ENCODE measurements around the gene SNAPIN.
A peak's percentile ranks its signal among the peaks of the same experiment; 100 is the strongest.
"Not testable (repeated sequence)": the region's sequence is repeated elsewhere in the genome, so short reads cannot be mapped to it uniquely, and the experiment has no call there.

The SNAPIN gene

DNA sequence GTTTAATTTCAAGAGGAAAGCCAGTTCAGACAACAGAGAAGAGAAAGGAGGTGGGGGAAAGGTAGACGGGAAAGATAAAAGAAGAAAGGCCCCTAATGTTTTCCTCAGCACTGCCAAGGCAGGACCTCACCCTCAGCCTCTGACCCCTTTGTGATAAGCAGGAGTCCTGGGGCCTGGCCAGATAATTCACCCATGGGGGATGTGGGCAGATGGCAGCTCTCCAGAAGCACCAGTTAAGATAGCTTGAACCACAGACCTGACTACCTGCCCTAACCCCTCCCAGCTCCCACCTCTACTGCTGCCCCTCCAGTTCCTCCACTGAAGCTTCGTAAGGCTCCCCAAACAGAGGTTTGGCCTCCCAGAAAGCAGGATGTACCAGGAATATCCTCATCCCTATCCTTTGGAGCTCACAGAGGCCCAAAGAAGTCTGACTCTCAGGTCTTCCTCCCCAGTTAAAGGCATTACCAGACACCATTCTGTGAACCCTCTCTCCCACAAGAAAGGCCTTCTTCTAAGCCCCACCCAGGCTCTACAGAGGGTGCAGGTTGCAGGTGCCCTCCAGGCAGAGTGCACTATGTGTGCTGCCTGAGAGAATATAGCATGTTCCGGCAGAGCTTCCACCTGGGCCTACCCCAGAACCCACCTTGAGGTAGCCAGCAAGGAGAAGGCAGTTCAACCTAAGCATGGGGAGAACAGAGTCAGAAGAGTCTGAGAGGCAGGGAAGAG lies 9.2 kb upstream of the SNAPIN start:
- no peak for DNase-seq

DNA sequence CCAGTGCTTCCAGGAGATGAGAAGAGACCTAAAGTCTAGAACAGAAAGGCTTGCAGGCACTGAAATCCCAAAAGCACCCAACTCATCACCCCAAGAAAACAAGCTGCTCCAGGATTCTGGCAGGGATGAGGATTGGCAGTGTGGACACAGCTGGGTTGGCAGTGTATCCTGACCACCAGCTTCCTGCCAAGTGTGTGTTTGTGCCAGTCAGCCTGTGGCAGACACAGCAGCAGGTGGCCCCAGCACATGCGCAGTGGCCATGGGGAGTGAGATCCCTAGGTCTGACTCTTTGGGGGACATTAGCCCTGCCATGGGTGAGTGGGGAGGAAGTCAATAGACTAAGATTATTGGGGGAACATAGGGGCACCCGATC lies 8.7 kb upstream of the SNAPIN start:
- DNase-seq, result no peak

DNA sequence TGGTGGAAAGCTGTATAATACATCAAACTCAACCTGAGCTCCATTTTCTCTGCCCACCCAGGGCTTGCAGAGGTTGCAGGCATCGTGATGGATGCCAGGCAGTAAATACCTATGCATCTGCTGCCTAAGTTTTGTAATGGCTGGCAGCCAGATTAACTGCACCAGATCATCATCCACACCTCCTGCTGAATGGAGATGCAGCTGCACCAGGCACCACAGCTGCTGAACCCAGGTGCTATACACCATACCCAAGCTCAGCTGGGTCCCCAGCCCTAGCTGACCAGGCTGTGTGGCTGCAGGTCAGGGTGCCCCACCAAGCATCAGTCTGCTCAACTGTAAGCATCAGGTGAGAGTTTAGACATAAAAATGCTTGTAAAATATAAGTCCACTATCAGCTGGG lies 6.7 kb upstream of the SNAPIN start:
- DNase-seq, result no peak

DNA sequence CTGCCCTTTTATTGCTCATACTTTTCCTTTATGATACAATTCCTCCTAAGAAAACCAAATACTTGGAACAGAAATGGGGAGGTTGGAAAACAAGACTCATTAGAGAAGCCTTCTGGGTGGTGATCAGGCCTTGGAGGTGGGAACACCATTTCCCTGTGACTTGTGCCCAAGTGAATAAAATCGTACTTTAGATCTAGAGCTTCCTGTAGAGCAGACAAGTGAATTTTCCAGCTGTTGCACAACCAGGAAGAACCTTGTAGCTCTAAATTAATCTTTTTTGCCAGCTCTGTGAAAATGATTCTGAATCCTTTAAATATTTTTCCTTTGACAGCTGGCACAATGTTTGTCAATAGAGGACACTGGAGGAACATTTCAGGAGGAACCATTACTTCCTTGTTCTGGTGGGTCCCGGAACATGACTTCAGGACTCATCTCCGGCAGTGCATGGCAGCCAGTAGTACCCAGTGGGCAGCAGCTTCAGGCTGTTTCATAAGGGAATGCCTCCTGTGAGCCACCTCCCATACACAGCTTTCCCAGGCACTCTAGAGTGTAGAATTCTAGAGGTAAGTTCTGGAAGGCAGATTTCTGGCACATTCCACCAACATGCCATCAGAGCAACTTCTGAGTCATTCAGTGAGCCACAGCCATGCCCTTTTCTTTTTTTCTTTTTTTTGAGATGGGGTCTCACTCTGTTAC lies 5.5 kb upstream of the SNAPIN start:
- DNase-seq, result no peak

DNA sequence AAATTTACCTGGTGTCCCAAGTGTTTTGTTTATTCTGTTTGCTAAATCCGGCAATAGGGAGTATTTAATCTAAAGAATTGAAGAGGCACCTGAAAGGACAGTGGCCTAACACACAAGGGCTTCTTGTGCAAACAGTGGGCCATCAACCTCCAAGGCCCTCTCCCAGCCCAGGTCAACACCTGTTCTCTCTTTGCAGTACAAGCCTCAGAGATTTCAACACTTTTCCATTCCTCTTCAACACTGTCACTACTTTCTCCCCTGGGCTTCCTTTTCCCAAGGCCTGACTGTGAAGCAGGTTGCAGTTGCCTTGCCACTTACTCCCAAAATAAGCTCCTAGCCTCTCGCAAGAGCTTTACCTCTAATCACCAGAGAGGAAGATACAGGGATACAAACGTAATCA lies 3.2 kb upstream of the SNAPIN start:
- DNase-seq, result no peak

DNA sequence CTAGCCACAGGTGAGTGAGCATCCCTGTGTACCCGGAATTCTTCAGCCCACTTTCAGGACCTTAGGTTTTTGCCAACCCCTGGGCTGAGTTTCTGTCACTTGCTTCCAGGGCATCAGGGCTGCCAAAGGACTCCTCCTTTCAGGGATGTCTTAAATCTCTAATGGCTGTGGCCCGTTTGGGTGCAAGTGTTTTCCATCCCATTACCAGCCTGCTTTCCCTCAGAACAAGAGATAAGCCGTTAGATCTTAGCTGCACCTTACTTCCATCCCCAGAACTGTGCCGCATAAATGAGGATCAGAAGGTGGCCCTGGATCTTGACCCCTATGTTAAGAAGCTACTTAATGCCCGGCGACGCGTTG lies 652 bp downstream of the SNAPIN start:
- no peak for DNase-seq

DNA sequence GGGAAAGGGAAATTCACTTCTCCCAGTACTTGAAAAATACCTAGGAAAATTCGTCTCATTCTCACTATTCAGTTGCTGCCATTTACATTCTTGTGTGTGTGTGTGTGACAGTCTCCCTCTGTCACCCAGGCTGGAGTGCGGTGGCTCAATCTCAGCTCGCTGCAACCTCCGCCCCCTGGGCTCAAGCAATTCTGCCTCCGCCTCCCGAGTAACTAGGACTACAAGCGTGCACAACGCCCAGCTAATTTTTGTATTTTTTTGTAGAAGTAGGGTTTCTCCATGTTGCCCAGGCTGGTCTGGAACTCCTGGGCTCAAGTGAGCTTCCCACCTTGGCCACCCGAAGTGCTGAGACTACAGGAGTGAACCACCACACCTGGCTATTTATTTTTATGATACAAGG lies 1.2 kb downstream of the SNAPIN start:
- DNase-seq, result no peak

DNA sequence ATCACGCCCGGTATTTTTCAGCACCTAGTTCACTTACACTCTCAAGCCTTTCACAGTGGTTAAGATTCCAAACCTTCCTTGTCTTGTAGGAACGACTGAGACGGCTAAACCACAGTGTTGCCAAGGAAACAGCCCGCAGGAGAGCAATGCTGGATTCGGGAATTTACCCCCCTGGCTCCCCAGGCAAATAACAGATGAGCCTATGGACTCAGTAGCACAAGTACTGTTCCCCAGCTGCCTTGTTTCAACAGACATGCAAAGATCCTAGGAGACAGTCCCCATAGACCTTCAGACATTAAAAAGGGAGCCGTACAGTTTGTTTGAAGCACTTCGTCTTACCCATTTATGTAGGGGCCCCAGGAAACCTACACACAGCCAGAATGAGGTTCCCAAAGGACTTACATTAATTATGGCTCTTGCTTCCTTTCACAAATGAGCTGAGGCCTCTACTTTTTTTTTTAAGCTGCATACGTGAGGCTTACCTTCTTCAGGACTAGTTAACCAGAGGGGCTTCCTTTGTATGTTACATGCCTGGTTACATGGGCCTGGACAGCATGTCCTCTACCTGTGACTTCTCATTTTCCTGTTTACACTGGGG lies 2.7 kb downstream of the SNAPIN start:
- no peak for DNase-seq

DNA sequence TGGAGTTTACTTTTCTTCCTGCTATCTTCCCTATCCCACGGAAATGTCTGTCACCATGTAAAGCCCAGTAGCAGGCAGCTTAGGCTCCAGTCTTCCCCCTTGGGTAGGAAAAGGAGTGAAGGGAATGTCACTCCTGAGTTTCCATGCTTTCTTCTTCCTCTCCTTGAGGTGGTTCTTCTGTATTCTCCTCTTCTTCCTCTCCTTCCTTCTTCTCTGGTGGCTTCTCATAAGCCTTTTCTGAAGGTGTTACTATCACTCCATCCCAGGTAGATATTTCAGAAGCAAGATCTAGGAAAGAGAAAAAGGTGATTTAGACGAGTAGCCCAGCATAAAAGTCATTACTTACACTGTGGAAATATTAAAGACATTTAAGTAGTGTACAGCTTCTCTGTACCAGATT lies 3.8 kb downstream of the SNAPIN start:
- DNase-seq, result no peak

DNA sequence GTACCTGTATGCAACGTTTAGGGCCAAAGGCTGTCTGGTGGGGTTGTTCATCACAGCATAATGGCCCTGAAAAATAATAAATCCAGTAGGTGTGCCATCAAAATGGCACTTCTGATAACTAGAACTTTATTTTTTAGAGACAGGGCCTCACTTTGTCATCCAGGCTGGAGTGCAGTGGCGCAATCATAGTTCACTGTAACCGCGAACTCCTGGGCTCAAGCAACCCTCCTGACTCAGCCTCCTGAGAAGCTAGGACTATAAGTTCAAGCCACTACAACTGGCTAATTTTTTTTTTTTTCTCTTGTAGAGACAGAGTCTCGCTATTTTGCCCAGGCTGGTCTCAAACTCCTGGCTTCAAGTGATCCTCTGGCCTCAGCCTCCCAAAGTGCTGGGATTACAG lies 4.7 kb downstream of the SNAPIN start:
- DNase-seq, result no peak

DNA sequence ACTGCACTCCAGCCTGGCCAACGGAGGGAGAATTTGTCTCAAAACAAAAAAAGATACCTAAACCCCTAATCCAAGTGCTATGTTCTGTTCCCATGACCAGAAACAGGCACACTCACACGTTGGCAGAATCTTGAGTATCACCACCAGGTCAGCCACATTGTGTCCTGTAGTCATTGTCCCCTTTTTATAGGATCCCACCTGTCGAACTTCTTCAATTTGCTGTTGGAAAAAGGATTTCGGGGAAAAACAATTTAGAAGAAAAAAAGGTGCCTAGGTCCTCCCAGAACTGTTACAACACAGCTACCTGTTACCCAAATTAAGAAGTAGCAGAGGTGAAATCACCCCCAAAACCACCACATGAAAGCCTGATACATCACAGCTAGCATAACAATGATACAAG lies 8.9 kb downstream of the SNAPIN start:
- DNase-seq, result no peak

DNA sequence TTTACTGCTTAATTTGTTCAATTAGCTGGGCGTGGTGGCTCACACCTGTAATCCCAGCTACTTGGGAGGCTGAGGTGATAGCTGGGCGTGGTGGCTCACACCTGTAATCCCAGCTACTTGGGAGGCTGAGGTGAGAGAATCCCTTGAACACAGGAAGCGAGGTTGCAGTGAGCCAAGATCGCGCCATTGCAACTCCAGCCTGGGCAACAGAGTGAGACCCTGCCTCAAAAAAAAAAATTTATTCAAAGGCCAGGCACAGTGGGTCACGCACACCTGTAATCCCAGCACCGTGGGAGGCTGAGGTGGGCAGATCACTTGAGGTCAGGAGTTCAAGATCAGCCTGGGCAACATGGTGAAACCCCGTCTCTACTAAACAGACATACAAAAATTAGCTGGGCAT lies 10.2 kb downstream of the SNAPIN start:
- DNase-seq, result not testable (repeated sequence)

DNA sequence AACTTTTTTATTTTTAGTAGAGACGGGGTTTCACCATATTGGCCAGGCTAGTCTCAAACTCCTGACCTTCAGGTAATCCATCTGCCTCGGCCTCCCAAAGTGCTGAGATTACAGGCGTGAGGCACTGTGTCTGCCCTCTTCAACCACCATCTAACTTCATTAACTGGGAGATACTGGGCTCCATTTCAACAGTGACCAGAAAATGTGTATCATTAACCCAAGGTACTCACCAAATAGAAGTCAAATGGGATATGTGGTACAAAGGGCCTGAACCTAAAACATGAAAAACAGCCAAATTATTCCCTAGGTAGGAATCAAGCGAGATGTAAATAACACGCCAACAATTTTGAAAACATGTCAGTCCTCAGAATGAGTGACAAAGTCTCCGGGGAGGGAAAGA lies 11.1 kb downstream of the SNAPIN start:
- no peak for DNase-seq

DNA sequence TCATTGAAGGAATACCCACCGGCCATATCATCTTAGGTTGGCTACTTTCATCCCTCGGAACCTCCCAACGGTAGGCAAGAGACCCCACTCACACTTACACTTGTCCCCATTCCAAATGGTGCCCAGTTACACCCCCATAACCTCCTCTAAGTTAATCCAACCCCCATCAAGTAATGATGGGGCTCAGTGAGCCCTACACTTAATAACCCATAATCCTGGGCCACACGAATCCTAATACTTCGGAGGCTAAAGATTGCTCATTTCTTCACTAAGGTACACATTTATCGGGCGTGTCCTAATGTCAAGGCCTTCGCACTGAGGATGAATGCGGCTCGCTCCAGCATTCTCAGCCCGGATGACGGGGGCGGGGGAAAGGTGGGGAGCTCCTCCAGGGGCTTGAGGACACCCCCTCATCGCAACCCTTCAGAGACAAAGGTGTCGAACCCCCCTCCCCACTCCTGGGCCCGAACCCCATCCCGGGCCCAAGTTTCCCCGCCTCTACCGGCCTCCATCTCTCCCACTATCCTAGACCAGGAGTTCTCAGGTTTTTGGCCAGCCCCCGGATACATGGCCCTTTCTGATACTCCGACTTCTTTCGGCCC lies 11.9 kb downstream of the SNAPIN start:
- no peak for DNase-seq

DNA sequence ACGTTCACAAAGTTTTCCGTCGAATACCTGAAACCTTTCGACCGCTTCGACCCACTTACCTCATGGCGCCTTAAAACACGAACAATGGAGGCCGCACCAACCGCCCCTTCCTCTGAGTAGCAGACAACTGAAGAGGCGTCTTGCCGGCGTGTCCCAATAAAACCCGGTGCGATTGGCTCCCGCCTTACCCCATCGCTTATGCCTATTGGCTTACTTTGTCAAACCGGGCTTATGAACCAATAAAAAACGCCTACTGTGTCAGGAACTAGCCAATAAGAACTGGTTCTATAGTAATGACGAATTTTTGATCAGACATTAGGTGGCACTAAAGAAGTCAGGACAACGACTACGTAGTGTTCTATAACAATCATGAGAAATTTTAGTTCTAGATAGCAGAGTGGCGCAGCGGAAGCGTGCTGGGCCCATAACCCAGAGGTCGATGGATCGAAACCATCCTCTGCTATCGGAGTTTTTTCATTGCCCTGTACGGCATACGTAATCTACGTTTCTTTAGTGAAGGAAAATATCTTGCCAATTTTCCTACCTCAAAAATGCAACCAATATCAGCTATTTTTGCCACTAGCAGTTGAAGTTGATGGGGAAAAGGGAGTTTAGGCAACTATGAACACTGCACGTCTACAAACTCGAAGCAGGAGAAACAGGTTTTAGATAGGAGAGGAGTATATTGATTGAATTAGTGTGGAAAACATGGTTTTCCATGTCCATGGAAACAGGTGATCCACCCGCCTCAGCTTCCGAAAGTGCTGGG lies 12.5 kb downstream of the SNAPIN start, which contains the start of gene ILF2:
ILF2 (minus strand) TSS at position 135 of the 769 bp plus-strand sequence; CDS start at position 64, 71 bp downstream.
- DNase-seq, result peak; percentile 99

DNA sequence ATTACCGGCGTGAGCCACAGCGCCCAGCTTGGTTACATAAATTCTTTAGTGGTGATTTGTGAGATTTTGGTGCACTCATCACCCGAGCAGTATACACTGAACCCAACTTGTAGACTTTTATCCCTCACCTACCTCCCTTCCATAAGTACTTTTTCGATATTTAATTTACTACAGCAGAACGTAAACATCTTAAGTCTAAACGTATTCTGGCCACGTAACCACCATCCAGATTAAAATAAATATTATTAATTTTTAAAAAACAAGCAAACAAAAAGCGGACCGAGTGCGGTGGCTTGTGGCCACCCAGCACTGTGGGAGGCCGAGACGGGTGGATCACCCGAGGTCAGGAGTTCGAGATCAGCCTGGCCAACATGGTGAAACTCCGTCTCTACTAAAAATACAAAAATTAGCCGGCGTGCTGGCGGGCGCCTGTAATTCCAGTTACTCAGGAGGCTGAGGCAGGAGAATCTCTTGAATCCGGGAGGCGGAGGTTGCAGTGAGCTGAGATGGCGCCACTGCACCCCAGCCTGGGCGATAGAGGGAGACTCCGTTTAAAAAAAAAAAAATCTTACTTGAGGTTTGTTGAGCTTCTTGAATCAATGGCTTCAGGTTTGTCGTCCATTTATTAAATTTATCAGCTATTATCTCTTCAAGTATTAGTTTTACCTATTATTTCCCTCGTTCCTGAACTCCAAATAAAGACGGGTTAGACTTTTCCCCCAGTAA lies 13.3 kb downstream of the SNAPIN start:
- not testable (repeated sequence) for DNase-seq

DNA sequence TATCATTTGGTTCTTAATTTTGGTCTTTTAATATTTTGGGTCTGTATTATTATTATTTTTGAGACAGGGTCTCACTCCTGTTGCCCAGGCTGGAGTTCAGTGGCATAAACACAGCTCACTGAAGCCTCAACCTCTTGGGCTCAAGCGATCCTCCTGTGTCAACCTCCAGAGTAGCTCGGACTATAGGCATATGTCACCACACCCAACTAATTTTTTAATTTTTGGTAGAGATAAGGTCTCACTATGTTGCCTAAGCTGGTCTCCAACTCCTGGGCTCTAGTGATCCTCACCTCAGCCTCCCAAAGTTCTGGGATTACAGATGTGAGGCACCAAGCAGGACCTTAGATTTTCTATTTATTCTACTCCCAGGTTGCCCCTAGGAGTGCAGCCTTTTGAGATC lies 15.0 kb downstream of the SNAPIN start:
- DNase-seq, result no peak

DNA sequence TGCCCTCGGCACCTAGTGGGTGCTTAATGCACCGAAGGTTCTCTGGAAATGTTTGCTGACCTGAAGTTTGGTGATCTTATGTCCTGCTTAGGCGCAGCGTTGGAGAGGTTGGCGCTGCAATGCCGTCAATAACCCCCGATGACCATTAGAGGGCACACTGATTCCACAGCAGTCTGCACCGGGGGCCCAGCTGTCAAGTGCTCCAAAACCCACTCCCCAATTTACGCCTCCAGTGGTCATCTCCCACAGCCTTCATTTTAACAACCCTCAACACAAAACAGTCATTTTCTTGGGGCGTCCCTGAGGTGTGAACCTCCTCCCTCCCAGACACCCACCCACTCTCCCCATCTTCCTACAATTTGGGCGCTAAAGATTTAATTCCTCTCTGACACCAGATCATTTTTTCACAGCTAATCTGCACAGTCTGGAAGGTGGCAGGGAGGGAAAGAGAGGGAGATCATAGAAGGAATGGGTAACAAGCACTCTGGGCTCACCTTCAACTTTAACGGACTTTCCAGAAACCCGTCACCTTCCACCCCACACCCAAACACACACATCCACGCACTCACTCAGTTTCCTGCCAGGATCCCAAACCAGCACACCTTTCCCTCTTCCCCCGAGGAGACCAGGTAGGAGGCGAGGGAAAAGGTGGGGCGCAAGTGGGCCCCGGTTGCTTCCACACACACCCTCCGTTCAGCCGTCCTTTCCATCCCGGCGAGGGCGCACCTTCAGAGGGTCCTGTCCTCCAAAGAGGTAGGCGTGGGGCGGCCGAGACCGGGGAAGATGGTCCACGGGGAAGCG lies 19.4 kb downstream of the SNAPIN start:
- DNase-seq, result no peak

DNA sequence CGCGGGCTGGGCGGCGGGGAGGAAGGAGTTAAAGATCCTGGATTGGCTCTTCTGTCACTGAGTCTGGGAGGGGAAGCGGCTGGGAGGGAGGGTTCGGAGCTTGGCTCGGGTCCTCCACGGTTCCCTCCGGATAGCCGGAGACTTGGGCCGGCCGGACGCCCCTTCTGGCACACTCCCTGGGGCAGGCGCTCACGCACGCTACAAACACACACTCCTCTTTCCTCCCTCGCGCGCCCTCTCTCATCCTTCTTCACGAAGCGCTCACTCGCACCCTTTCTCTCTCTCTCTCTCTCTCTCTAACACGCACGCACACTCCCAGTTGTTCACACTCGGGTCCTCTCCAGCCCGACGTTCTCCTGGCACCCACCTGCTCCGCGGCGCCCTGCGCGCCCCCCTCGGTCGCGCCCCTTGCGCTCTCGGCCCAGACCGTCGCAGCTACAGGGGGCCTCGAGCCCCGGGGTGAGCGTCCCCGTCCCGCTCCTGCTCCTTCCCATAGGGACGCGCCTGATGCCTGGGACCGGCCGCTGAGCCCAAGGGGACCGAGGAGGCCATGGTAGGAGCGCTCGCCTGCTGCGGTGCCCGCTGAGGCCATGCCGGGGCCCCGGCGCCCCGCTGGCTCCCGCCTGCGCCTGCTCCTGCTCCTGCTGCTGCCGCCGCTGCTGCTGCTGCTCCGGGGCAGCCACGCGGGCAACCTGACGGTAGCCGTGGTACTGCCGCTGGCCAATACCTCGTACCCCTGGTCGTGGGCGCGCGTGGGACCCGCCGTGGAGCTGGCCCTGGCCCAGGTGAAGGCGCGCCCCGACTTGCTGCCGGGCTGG lies 20.2 kb downstream of the SNAPIN start, which contains the start of gene NPR1:
NPR1 (plus strand) TSS at position 170 of the 818 bp plus-strand sequence; CDS start at position 591, 421 bp downstream.
- DNase-seq, result no peak

DNA sequence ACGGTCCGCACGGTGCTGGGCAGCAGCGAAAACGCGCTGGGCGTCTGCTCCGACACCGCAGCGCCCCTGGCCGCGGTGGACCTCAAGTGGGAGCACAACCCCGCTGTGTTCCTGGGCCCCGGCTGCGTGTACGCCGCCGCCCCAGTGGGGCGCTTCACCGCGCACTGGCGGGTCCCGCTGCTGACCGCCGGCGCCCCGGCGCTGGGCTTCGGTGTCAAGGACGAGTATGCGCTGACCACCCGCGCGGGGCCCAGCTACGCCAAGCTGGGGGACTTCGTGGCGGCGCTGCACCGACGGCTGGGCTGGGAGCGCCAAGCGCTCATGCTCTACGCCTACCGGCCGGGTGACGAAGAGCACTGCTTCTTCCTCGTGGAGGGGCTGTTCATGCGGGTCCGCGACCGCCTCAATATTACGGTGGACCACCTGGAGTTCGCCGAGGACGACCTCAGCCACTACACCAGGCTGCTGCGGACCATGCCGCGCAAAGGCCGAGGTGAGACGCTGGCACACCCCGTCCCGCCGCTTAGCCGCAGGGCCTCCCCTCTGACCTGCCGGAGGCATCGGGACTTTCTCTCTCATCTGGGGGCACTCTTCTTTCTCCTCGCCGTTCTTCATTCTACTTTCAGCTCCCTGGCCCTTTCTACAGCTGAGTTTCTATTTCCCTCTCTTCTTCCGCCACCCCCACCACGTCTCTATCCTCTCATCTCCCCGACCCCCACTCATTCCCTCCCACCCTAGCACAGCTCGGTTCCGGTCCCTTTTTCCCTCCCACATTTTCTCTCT lies 21.0 kb downstream of the SNAPIN start:
- DNase-seq, result no peak

All from NCI-H2107 (cell line).